GM19240 (cell line): ENCODE measurements around the gene PASD1.

Experiments
- DNase-seq: peaks from one replicate; pipeline ENCODE4 v3.0.0; 2011; ENCODE audit warnings: low spot score; ENCODE audit not compliant: insufficient read length

PASD1 gene

GRCh38 chrX:151702026-151702714 is 138.7 kb downstream of the PASD1 start:
- no peak for DNase-seq

GRCh38 chrX:151702741-151703340 is 139.4 kb downstream of the PASD1 start:
- DNase-seq, result no peak

- no peak for DNase-seq
Observed at GRCh38 chrX:151703487-151703886, 140.0 kb downstream of the PASD1 start.

- no peak for DNase-seq
Observed at GRCh38 chrX:151704041-151704663, 140.7 kb downstream of the PASD1 start.

- no peak for DNase-seq
Observed at GRCh38 chrX:151708821-151709220, 145.3 kb downstream of the PASD1 start.

GRCh38 chrX:151710457-151710856 is 147.0 kb downstream of the PASD1 start:
- no peak for DNase-seq

- DNase-seq, result no peak
Observed at GRCh38 chrX:151711154-151711553, 147.7 kb downstream of the PASD1 start.

GRCh38 chrX:151711787-151712186 is 148.3 kb downstream of the PASD1 start:
- no peak for DNase-seq

GRCh38 chrX:151712253-151712652 is 148.8 kb downstream of the PASD1 start:
- no peak for DNase-seq

- peak; percentile 39 for DNase-seq
Observed at GRCh38 chrX:151713849-151714248, 150.4 kb downstream of the PASD1 start.

- no peak for DNase-seq
Observed at GRCh38 chrX:151714362-151714761, 150.9 kb downstream of the PASD1 start.

- DNase-seq, result no peak
Observed at GRCh38 chrX:151715752-151716151, 152.3 kb downstream of the PASD1 start, which contains the start of gene FATE1. Gene FATE1 (plus strand): TSS chrX:151716035. CDS start chrX:151716120, 85 bp downstream.

GRCh38 chrX:151722241-151722846 is 158.9 kb downstream of the PASD1 start:
- DNase-seq, result no peak

- no peak for DNase-seq
Observed at GRCh38 chrX:151723156-151723760, 159.8 kb downstream of the PASD1 start.

GRCh38 chrX:151724563-151725337 is 161.3 kb downstream of the PASD1 start:
- no peak for DNase-seq

- no peak for DNase-seq
Observed at GRCh38 chrX:151725338-151725614, 161.8 kb downstream of the PASD1 start.
